HG02588 (cell line): Measurements from ENCODE around the gene RIMS1.

ENCODE experiments used
- ATAC-seq: cut with Tn5 transposase; IDR thresholded peaks from one replicate; pipeline ENCODE4 v1.9.1; 2021; ENCODE audit warnings: mild to moderate bottlenecking, moderate library complexity; ENCODE audit not compliant: unreplicated experiment

Gene RIMS1

DNA sequence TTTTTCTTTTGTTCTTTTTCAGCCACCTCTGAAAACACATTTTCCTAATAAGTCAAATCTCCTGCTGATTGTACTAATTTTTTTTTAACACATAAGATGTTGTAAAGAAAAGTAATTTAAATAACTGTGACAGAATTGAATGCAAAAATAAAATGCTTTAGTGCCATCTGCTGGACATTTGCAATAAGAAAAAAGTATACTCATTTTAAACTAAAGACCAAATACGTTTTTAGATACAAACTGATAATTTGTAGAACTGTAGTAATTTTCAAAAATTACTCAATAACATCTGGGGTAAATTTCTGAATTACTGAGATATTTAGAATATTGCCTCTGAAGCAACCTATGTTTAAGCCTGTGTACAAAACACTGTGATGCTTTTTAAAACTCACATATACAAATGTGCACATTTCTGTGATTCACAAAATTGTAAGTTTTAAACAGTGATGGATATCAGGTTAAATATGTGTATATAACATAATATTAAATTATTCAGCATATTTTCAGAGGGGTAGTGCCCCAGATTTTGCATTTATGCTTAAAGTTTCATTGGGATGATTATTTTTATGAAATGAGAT lies 198.7 kb downstream of the RIMS1 start:
- ATAC-seq: no peak

DNA sequence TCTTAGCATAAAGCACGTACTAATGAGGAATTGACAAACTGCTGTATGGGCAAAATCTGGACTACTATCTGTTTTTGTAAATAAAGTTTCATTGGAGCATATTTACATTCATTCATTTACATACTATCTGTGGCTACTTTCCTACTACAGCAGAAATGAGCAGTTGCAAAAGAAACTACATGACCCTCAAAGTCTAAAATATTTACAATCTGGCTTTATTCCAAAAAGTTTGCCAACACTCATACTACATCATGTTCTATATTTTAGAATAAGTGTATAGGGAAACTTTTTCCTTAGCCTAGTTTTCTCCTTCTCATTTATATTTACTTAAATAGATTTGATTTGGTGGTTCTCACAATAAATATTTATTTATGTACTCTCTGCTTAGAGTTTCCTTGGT lies 208.2 kb downstream of the RIMS1 start:
- ATAC-seq: no peak

- ATAC-seq: no peak
Measured at GRCh38 chr6:72102561-72102960, 216.2 kb downstream of the RIMS1 start.

DNA sequence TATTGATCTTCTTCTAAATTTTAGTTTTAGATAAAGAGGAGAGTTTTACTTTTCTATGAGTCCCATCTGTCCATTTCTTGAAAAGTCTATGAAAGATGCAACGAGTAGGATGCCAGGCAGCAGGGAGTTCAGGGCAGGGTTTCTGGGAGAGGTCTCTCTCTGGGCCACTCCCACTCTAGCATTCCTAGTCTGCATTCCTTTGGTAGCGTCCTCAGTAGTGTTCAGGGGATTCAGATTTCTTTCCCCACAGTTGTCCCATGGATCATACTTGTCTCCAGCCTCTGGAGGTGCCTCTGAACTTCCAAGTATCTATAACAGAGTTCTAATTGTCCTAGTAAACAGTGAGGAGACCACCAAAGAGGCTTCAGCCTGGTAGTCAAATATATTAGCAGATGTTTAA lies 225.3 kb downstream of the RIMS1 start:
- ATAC-seq: no peak

- ATAC-seq: no peak
Measured at GRCh38 chr6:72130327-72130726, 244.0 kb downstream of the RIMS1 start.

- no peak for ATAC-seq
Measured at GRCh38 chr6:72132427-72132826, 246.1 kb downstream of the RIMS1 start.

DNA sequence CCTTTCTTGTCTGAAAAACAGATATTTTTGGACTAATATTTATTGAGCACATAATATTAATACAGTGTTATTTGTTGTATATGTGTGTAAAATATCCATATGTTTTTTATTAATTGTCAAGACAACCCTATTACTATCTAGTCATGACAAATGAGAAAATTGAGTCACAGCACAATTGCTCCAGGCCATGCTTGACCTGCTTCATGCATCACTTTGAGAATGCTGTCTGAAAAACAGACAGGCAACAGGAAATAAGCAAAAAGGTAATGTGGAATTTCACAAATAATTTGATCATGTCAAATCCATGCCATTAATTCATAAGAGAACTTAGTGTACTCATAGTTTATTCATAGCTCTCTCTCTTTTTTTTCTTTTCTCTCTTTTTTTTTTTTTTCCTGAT lies 246.5 kb downstream of the RIMS1 start:
- no peak for ATAC-seq

DNA sequence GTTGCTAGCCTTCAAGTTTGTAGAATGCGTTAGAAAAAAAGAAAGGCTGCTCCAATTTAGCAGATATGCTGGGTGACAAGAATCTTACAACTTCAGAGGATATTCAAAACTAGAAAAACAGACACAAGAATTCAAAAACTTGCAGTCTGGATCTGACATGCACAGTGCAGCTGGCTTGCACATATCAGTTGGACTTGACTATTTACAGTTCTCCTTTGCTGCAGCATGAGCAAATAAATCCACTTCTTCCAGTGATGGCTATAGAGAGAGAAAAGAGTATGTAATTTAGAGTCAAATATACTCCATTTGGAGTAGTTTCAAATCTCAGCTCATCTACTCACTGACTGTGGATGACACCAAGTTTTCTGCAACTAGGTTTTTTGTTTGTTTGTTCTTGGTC lies 247.0 kb downstream of the RIMS1 start:
- ATAC-seq: no peak

DNA sequence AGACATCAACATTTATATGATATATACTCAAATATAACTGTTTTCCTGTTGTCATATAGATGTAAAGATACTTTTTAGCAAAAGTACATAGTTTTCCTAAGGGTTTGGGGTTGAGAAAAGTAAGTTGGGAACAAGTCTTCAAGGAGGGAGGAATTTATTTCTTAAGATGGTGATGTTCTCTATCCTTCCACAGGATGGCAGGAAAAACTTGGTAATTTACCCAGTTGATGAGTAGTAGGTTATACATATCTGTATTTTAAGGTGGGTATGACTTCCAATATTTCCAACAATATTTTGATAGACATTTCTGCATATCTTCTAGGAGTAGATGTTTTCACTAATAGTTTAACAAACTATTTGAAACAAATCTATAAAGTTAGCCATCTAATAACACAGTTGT lies 254.4 kb downstream of the RIMS1 start:
- no peak for ATAC-seq

- no peak for ATAC-seq
Measured at GRCh38 chr6:72149715-72150114, 263.4 kb downstream of the RIMS1 start.

DNA sequence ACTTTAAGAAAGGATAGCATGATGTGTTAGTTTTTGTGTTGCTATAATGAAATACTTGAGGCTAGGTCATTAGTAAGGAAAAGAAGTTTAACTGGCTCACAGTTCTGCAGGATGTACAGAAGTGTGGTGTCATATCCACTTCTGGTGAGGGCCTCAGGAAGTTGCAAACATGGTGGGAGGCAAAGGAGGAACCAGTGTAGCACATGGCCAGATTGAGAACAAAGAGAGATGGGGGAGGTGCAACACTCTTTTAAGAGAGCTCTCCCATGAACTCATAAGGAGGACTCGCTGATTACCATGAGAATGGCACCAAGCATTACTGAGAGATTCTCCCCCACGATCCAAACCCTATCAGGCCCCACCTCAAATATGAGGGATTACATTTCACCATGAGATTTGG lies 265.4 kb downstream of the RIMS1 start:
- ATAC-seq: no peak

DNA sequence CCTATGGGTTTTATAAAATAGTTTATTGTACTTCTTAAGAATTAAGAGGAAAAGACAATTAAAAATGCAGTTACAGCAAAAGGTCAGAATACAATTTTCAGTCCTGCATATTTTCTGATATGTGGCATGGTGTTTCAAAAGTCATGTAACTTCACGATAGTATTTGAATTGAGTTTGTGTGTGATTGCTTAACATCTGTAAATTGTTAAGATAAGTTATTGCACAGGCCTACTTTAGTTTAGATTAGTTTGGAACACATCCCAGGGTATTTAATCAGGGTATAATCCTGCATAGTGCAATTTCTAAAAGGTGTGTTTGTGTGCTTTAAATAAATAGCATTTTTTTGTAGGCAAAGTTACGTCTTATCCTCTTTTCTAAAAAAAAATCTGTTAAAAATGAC lies 289.6 kb downstream of the RIMS1 start:
- ATAC-seq: no peak

DNA sequence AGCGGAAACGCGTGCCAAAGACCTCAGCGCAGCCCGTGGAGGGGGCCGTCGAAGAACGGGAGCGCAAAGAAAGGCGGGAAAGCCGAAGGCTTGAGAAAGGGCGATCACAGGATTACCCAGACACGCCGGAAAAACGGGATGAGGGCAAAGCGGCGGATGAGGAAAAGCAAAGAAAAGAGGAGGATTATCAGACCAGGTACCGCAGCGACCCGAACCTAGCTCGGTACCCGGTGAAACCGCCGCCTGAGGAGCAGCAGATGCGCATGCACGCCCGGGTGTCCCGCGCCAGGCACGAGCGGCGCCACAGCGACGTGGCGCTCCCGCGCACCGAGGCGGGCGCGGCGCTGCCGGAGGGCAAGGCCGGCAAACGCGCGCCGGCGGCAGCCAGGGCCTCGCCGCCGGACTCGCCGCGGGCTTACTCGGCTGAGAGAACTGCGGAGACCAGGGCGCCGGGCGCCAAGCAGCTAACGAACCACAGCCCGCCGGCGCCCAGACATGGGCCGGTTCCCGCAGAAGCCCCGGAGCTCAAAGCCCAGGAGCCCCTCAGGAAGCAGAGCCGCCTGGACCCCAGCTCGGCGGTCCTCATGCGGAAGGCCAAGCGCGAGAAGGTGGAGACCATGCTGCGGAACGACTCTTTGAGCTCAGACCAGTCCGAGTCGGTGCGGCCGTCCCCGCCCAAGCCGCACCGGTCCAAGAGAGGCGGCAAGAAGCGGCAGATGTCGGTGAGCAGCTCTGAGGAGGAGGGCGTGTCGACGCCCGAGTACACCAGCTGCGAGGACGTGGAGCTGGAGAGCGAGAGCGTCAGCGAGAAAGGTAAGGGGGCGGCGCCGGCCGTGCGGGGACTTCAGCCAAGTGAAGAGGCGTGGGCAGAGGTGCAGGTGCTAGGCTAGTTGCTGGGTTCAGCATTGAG lies 296.2 kb downstream of the RIMS1 start:
- ATAC-seq: peak; percentile 85

DNA sequence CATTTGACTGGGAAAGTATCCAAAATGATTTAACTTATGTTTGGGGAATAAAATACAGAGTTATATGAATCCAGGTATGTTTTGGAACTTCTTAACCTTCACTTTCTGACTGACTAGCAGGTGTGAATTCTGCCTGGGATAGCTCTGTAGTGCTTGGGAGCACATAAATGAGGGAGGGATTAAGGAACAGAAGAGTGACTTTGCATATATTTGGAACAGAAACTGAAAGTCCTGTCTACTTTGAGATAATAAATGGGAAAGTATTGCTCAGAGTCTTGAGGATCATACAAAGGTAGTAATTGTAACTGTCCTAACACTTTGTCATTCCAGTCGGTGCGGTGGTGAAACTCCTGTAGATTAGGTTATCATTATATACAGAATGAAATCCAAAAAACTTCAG lies 317.6 kb downstream of the RIMS1 start:
- no peak for ATAC-seq

- ATAC-seq: no peak
Measured at GRCh38 chr6:72205500-72205899, 319.1 kb downstream of the RIMS1 start.

DNA sequence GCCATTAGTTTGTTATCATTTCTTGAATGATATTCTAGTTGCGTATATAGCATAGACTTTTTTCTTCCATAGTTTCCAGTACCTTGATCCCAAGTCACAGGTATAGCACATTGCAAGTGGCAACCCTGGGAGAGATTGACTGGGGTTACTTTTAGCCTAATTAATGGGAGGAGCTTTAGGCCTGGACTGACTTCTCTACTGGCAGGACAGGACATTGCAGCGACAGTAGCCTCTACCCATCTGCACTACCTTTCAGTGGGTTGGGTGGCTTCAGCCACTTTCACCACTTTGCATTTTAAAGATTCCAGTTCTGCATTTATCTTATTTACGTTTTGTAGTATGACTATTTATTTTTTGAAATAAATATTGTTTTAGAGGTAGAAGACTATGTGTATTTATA lies 320.3 kb downstream of the RIMS1 start:
- ATAC-seq: no peak

DNA sequence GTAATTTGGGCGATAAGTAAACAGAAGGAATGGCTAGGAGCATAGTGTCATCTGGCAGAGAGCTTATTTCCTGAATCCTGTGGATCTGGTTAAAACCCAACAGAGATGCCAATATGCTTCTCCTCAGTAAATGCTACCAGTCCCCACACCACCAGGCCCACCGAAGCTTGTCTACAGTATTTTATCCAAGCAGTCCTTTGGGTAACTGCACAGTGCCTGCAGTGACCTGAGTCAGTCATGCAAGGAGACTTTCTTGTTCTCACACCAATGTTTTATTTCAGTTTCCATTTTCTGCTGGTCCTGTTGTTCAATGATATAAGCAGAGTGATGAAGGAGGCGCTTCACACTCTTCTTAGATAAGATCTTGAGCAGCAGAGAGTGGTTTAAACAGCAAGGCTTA lies 326.3 kb downstream of the RIMS1 start:
- no peak for ATAC-seq

- ATAC-seq: no peak
Measured at GRCh38 chr6:72213654-72214053, 327.3 kb downstream of the RIMS1 start.

GRCh38 chr6:72216222-72217068 lies 330.1 kb downstream of the RIMS1 start:
- no peak for ATAC-seq

DNA sequence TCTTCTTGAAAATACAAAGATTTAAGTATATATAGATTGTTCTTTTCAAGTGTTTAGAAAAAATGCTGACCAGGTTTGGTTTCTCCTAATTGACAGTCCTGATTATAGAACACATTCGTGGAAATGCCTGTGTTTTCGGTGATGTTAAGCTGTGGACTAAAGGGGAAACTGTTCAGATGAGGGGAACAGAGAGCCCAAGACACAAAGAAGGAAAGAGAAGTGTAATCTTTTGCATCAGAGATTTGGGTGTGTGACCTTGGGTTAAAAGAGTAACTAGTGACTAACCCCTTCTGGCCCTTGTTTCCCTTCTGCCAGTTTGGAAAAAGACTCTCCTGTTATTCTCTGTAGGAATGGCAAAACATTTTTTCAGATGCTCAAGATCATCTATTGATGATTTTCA lies 331.3 kb downstream of the RIMS1 start:
- ATAC-seq: no peak

- ATAC-seq: peak; percentile 79
Measured at GRCh38 chr6:72218125-72218524, 331.8 kb downstream of the RIMS1 start.

DNA sequence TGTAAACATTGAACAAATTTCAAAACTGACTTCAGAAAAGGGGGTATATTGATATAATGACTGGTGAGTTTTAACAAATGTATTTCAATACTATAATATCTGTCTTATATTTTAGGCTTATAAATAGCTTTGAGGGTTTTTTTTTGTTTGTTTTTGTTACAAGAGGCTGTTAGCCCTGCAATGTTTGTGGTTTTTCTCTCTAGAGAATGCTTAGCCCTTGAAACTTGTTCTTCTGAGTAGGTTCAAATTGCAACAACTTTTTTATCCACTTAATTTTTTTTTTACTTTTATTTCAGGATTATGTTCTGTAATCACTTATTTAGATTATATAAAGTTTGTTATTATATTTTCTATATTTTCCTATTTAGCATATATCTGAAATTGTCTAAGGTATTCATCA lies 333.2 kb downstream of the RIMS1 start:
- ATAC-seq: no peak
